ENCODE measurements around the gene SCARF1.
"Not testable (repeated sequence)": the region's sequence is repeated elsewhere in the genome, so short reads cannot be mapped to it uniquely, and the experiment has no call there.

SCARF1 gene

GRCh38 chr17:1661045-1661444 lies 15.5 kb upstream of the SCARF1 start:
- no peak overlapping the region for H2BK15ac ChIP-seq (replicated peaks; ENCODE audit: low read depth)
- no peak overlapping the region for H3K4me3 ChIP-seq (ENCODE audit: low read length)
- H3K23ac ChIP-seq (ENCODE audit: low read length): no peak overlapping the region
- no peak for DNase-seq
- no peak overlapping the region for H2AK5ac ChIP-seq (ENCODE audit: low read length)
- H3K27ac ChIP-seq (ENCODE audit: low read depth, low read length): no peak overlapping the region
- H4K8ac ChIP-seq (ENCODE audit: low read depth, low read length): no peak overlapping the region
- no peaks in the 10 kb centered on the region for H3K27me3 ChIP-seq (ENCODE audit: insufficient read depth, low read length, poor library complexity)
- H2BK5ac ChIP-seq (ENCODE audit: low read length): no peak overlapping the region
- no peak overlapping the region for H4K5ac ChIP-seq (ENCODE audit: low read length)
- no peak overlapping the region for H3K18ac ChIP-seq (ENCODE audit: low read length)
- WGBS (ENCODE audit: extremely low coverage, insufficient coverage, low lambda C conversion rate): no CpG with 5 or more reads among the region's 12 CpGs
- no peaks in the 10 kb centered on the region for H3K4me1 ChIP-seq (ENCODE audit: control insufficient read depth, low read depth, low read length)
- peaks cover 1% of the 10 kb centered on the region for H3K79me1 ChIP-seq (ENCODE audit: low read length)
- no peaks in the 10 kb centered on the region for H3K79me2 ChIP-seq (ENCODE audit: control insufficient read depth, insufficient read depth, low read length)
- no peak overlapping the region for H3K4me2 ChIP-seq (ENCODE audit: low read length)
- peaks cover 48% of the 10 kb centered on the region for H3K36me3 ChIP-seq (ENCODE audit: control insufficient read depth, insufficient read depth, low read length)
- no peak overlapping the region for H2BK120ac ChIP-seq (ENCODE audit: low read depth, low read length)
- no peak overlapping the region for H3K56ac ChIP-seq (ENCODE audit: low read length)
- no peak overlapping the region for H3K4ac ChIP-seq (ENCODE audit: low read depth, low read length)
- H3K9ac ChIP-seq (ENCODE audit: low read length): no peak overlapping the region

- H2BK5ac ChIP-seq (ENCODE audit: low read length): no peak overlapping the region
Observed at GRCh38 chr17:1658100-1658499, 12.6 kb upstream of the SCARF1 start.

GRCh38 chr17:1653735-1654134 lies 8.2 kb upstream of the SCARF1 start:
- Histone ChIP-seq H3K23ac (ENCODE audit: low read length) (no peak overlapping the region), H3K4me3 (ENCODE audit: low read length) (no peak overlapping the region), H2AK5ac (ENCODE audit: low read length) (no peak overlapping the region), H2BK15ac (replicated peaks; ENCODE audit: low read depth) (no peak overlapping the region), H3K27ac (ENCODE audit: low read depth, low read length) (no peak overlapping the region), H3K4me2 (ENCODE audit: low read length) (no peak overlapping the region), H3K18ac (ENCODE audit: low read length) (no peak overlapping the region), H3K36me3 (ENCODE audit: control insufficient read depth, insufficient read depth, low read length) (peaks cover 48% of the 10 kb centered on the region), H3K79me1 (ENCODE audit: low read length) (peaks cover 1% of the 10 kb centered on the region), H2BK120ac (ENCODE audit: low read depth, low read length) (no peak overlapping the region), H3K4me1 (ENCODE audit: control insufficient read depth, low read depth, low read length) (no peaks in the 10 kb centered on the region), H3K4ac (ENCODE audit: low read depth, low read length) (no peak overlapping the region), H3K56ac (ENCODE audit: low read length) (no peak overlapping the region), H2BK5ac (ENCODE audit: low read length) (no peak overlapping the region), H4K5ac (ENCODE audit: low read length) (no peak overlapping the region), H3K27me3 (ENCODE audit: insufficient read depth, low read length, poor library complexity) (no peaks in the 10 kb centered on the region), H4K8ac (ENCODE audit: low read depth, low read length) (no peak overlapping the region), H3K79me2 (ENCODE audit: control insufficient read depth, insufficient read depth, low read length) (no peaks in the 10 kb centered on the region), H3K9ac (ENCODE audit: low read length) (no peak overlapping the region)
- WGBS (ENCODE audit: extremely low coverage, insufficient coverage, low lambda C conversion rate): no CpG with 5 or more reads among the region's 14 CpGs
- DNase-seq: no peak

More at GRCh38 chr17:1658100-1658499, 12.6 kb upstream of the SCARF1 start:
- H3K27me3 ChIP-seq (ENCODE audit: insufficient read depth, low read length, poor library complexity): no peaks in the 10 kb centered on the region
- no peak for DNase-seq
- no peak overlapping the region for H3K4ac ChIP-seq (ENCODE audit: low read depth, low read length)
- peaks cover 1% of the 10 kb centered on the region for H3K79me1 ChIP-seq (ENCODE audit: low read length)
- no peak overlapping the region for H3K4me2 ChIP-seq (ENCODE audit: low read length)
- no peak overlapping the region for H4K5ac ChIP-seq (ENCODE audit: low read length)
- H2BK120ac ChIP-seq (ENCODE audit: low read depth, low read length): no peak overlapping the region
- no peak overlapping the region for H3K4me3 ChIP-seq (ENCODE audit: low read length)
- peaks cover 64% of the 10 kb centered on the region for H3K36me3 ChIP-seq (ENCODE audit: control insufficient read depth, insufficient read depth, low read length)
- no peak overlapping the region for H3K23ac ChIP-seq (ENCODE audit: low read length)
- H3K27ac ChIP-seq (ENCODE audit: low read depth, low read length): no peak overlapping the region
- no peaks in the 10 kb centered on the region for H3K79me2 ChIP-seq (ENCODE audit: control insufficient read depth, insufficient read depth, low read length)
- H4K8ac ChIP-seq (ENCODE audit: low read depth, low read length): no peak overlapping the region
- H2BK15ac ChIP-seq (replicated peaks; ENCODE audit: low read depth): no peak overlapping the region
- no peak overlapping the region for H2AK5ac ChIP-seq (ENCODE audit: low read length)
- no peak overlapping the region for H3K18ac ChIP-seq (ENCODE audit: low read length)
- no peak overlapping the region for H3K9ac ChIP-seq (ENCODE audit: low read length)
- no peaks in the 10 kb centered on the region for H3K4me1 ChIP-seq (ENCODE audit: control insufficient read depth, low read depth, low read length)
- H3K56ac ChIP-seq (ENCODE audit: low read length): no peak overlapping the region
- no CpG with 5 or more reads among the region's 9 CpGs for WGBS (ENCODE audit: extremely low coverage, insufficient coverage, low lambda C conversion rate)

GRCh38 chr17:1652794-1653193 lies 7.3 kb upstream of the SCARF1 start:
- DNase-seq; H2BK120ac ChIP-seq (ENCODE audit: low read depth, low read length); H3K79me2 ChIP-seq (ENCODE audit: control insufficient read depth, insufficient read depth, low read length); H3K79me1 ChIP-seq (ENCODE audit: low read length); H3K9ac ChIP-seq (ENCODE audit: low read length); H4K8ac ChIP-seq (ENCODE audit: low read depth, low read length); H3K23ac ChIP-seq (ENCODE audit: low read length); H3K4me2 ChIP-seq (ENCODE audit: low read length); H2BK15ac ChIP-seq (replicated peaks; ENCODE audit: low read depth); H3K56ac ChIP-seq (ENCODE audit: low read length); H4K5ac ChIP-seq (ENCODE audit: low read length); H2AK5ac ChIP-seq (ENCODE audit: low read length); H3K27ac ChIP-seq (ENCODE audit: low read depth, low read length); H3K27me3 ChIP-seq (ENCODE audit: insufficient read depth, low read length, poor library complexity); H3K4ac ChIP-seq (ENCODE audit: low read depth, low read length); H3K18ac ChIP-seq (ENCODE audit: low read length); H3K4me3 ChIP-seq (ENCODE audit: low read length); H2BK5ac ChIP-seq (ENCODE audit: low read length); H3K4me1 ChIP-seq (ENCODE audit: control insufficient read depth, low read depth, low read length): not testable (repeated sequence)
- WGBS (ENCODE audit: extremely low coverage, insufficient coverage, low lambda C conversion rate): no CpG with 5 or more reads among the region's 7 CpGs
- H3K36me3 ChIP-seq (ENCODE audit: control insufficient read depth, insufficient read depth, low read length): peaks cover 38% of the 10 kb centered on the region

- Histone ChIP-seq H3K36me3 (ENCODE audit: control insufficient read depth, insufficient read depth, low read length) (peaks cover 34% of the 10 kb centered on the region), H4K5ac (ENCODE audit: low read length) (no peak overlapping the region)
Observed at GRCh38 chr17:1651559-1651844, 6.0 kb upstream of the SCARF1 start.

GRCh38 chr17:1650731-1651558 lies 5.4 kb upstream of the SCARF1 start:
- Histone ChIP-seq H3K4me1 (ENCODE audit: control insufficient read depth, low read depth, low read length) (peaks cover under 1% of the 10 kb centered on the region), H3K56ac (ENCODE audit: low read length) (no peak overlapping the region), H3K4me3 (ENCODE audit: low read length) (no peak overlapping the region), H4K8ac (ENCODE audit: low read depth, low read length) (no peak overlapping the region), H2AK5ac (ENCODE audit: low read length) (no peak overlapping the region), H3K79me1 (ENCODE audit: low read length) (no peaks in the 10 kb centered on the region), H3K4me2 (ENCODE audit: low read length) (no peak overlapping the region), H3K9ac (ENCODE audit: low read length) (no peak overlapping the region), H2BK5ac (ENCODE audit: low read length) (no peak overlapping the region), H3K23ac (ENCODE audit: low read length) (no peak overlapping the region), H3K36me3 (ENCODE audit: control insufficient read depth, insufficient read depth, low read length) (peaks cover 30% of the 10 kb centered on the region), H3K4ac (ENCODE audit: low read depth, low read length) (no peak overlapping the region), H4K5ac (ENCODE audit: low read length) (no peak overlapping the region), H3K27ac (ENCODE audit: low read depth, low read length) (no peak overlapping the region), H3K27me3 (ENCODE audit: insufficient read depth, low read length, poor library complexity) (no peaks in the 10 kb centered on the region), H2BK120ac (ENCODE audit: low read depth, low read length) (no peak overlapping the region), H3K79me2 (ENCODE audit: control insufficient read depth, insufficient read depth, low read length) (no peaks in the 10 kb centered on the region), H3K18ac (ENCODE audit: low read length) (no peak overlapping the region), H2BK15ac (replicated peaks; ENCODE audit: low read depth) (no peak overlapping the region)
- no peak for DNase-seq
- WGBS (ENCODE audit: extremely low coverage, insufficient coverage, low lambda C conversion rate): no CpG with 5 or more reads among the region's 22 CpGs

More at GRCh38 chr17:1651559-1651844, 6.0 kb upstream of the SCARF1 start:
- H3K27me3 ChIP-seq (ENCODE audit: insufficient read depth, low read length, poor library complexity): no peaks in the 10 kb centered on the region
- no peaks in the 10 kb centered on the region for H3K4me1 ChIP-seq (ENCODE audit: control insufficient read depth, low read depth, low read length)
- no peak overlapping the region for H3K4me3 ChIP-seq (ENCODE audit: low read length)
- H3K79me2 ChIP-seq (ENCODE audit: control insufficient read depth, insufficient read depth, low read length): no peaks in the 10 kb centered on the region
- no peak overlapping the region for H2BK120ac ChIP-seq (ENCODE audit: low read depth, low read length)
- H3K56ac ChIP-seq (ENCODE audit: low read length): no peak overlapping the region
- no CpG with 5 or more reads among the region's 4 CpGs for whole genome bisulfite sequencing (ENCODE audit: extremely low coverage, insufficient coverage, low lambda C conversion rate)
- H3K23ac ChIP-seq (ENCODE audit: low read length): no peak overlapping the region
- H2BK15ac ChIP-seq (replicated peaks; ENCODE audit: low read depth): no peak overlapping the region
- H4K8ac ChIP-seq (ENCODE audit: low read depth, low read length): no peak overlapping the region
- H3K4ac ChIP-seq (ENCODE audit: low read depth, low read length): no peak overlapping the region
- H3K9ac ChIP-seq (ENCODE audit: low read length): no peak overlapping the region
- no peak overlapping the region for H3K27ac ChIP-seq (ENCODE audit: low read depth, low read length)
- H2AK5ac ChIP-seq (ENCODE audit: low read length): no peak overlapping the region
- no peak overlapping the region for H3K18ac ChIP-seq (ENCODE audit: low read length)
- no peaks in the 10 kb centered on the region for H3K79me1 ChIP-seq (ENCODE audit: low read length)
- H3K4me2 ChIP-seq (ENCODE audit: low read length): no peak overlapping the region
- no peak overlapping the region for H2BK5ac ChIP-seq (ENCODE audit: low read length)
- no peak for DNase-seq

Measured in mesendoderm (in vitro differentiated cells).